ENCODE results near the gene FTL. TPM values are rescaled to one million over a fixed set of nuclear protein-coding genes. Genes with fewer than 3 reads are reported as not detected.

FTL gene
- total and polyA plus RNA-seq, 2 donors (not counting 3 experiments of a cell fraction or from before 2014, with no cell fraction given) = 1,937 to 2,748 TPM

DNA sequence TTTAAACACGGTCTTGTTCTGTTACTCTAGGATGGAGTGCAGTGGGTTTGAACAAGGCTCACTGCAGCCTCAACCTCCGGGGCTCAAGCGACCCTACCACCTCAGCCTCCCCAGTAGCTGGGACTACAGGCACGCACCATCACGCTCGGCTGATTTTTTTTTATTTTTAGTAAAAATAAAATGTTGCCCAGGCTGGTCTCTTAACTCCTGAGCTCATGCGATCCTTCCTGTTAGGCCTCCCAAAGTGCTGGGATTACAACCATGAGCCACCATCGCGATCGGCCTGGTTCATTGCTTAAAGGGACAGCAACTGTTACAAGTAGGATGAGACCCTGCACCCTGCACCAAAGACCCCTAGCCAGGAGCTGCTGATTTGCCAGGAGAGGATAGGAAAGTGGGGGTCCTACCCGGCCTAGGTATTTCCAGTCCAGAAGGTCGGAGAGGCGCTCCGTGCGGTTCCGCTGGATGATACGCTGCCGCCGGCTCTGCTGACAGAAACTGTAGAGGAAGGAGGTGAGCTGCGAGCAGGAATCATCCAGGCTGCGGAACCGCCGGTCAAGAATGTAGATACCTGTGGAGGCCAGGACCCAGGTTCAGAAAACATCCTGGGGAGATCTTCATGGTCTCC, 5.1 kb downstream of the FTL start:
- peaks cover 5 to 18% of the 10 kb centered on the region in 2 experiments for H3K36me3 ChIP-seq (ENCODE audit: control insufficient read depth in 2 of 2, extremely low read depth in 1 of 2, insufficient read depth in 2 of 2, low read length in 2 of 2)

More for the DNA sequence above, 5.1 kb downstream of the FTL start:
- Histone ChIP-seq H3K4me1 (ENCODE audit: control insufficient read depth, extremely low read depth, insufficient read depth, low read length) (no peaks in the 10 kb centered on the region), H3K9me3 (replicated peaks; ENCODE audit: control insufficient read depth, insufficient read depth, low read length) (no peaks in the 10 kb centered on the region), H3K27me3 (ENCODE audit: control insufficient read depth in 2 of 2, insufficient read depth in 2 of 2, low read length in 2 of 2) (no peaks in the 10 kb centered on the region), H4K20me1 (replicated peaks; ENCODE audit: control insufficient read depth, extremely low read depth, insufficient read depth, low read length) (peaks cover 3% of the 10 kb centered on the region), H3K9ac (replicated peaks; ENCODE audit: extremely low read depth, insufficient read depth, low read length) (no peak overlapping the region), H3K79me2 (ENCODE audit: control insufficient read depth, insufficient read depth, low read length) (peaks cover 15% of the 10 kb centered on the region), H3K27ac (ENCODE audit: insufficient read depth, low read depth, low read length) (no peak overlapping the region), H3K4me3 (replicated peaks in 1 of 3; ENCODE audit: insufficient read depth in 1 of 3, low read depth in 1 of 3, low read length in 3 of 3) (no peak overlapping the region), H3K9me1 (replicated peaks; ENCODE audit: control insufficient read depth, extremely low read depth, insufficient read depth, low read length) (no peaks in the 10 kb centered on the region), H2AFZ (ENCODE audit: low read depth, low read length) (no peak overlapping the region), H3K4me2 (ENCODE audit: insufficient read depth, low read length) (no peak overlapping the region)
- no TSS peak for BruUV-seq (replicated peaks)
- TF ChIP-seq GATA2 (IDR thresholded peaks at IDR 0.05; ENCODE audit: insufficient read depth, insufficient read length, low read depth, low read length) = no peak
- no peak for TF ChIP-seq EZH2 (IDR thresholded peaks at IDR 0.05; ENCODE audit: borderline replicate concordance, low read depth, low read length, severe bottlenecking)
- TF ChIP-seq CTCF (IDR thresholded peaks at IDR 0.05; ENCODE audit: extremely low read depth in 1 of 2, insufficient read depth in 1 of 2, low read depth in 1 of 2, low read length in 2 of 2) = no peak
- no peak for TF ChIP-seq POLR2AphosphoS5 (IDR thresholded peaks at IDR 0.05; ENCODE audit: insufficient read depth, low read depth, low read length)
- TF ChIP-seq, protein P1, sequence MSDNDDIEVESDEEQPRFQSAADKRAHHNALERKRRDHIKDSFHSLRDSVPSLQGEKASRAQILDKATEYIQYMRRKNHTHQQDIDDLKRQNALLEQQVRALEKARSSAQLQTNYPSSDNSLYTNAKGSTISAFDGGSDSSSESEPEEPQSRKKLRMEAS (IDR thresholded peaks at IDR 0.05; ENCODE audit: insufficient read depth, insufficient read length) = no peak
- TF ChIP-seq POLR2A (IDR thresholded peaks at IDR 0.05; ENCODE audit: low read depth, low read length) = no peak
- TF ChIP-seq MYC (IDR thresholded peaks at IDR 0.05; ENCODE audit: low read depth, low read length) = no peak
- TF ChIP-seq FOS (IDR thresholded peaks at IDR 0.05; ENCODE audit: borderline replicate concordance, insufficient read depth, low read length) = no peak
- TF ChIP-seq JUN (IDR thresholded peaks at IDR 0.05; ENCODE audit: borderline replicate concordance, insufficient read depth, insufficient read length, low read depth) = no peak
- no peak for DNase-seq (ENCODE audit: low read depth, low spot score)
- POLR2A ChIA-PET = interaction anchor here (0.5 to 1.6 kb wide), 5 partner anchors 11 to 370 kb away, joined by 3 to 6 read pairs (median 3); partner anchors contain the start of gene PPP1R15A
- CTCF ChIA-PET = interaction anchor here (0.6 to 3.8 kb wide), 56 partner anchors 8 to 340 kb away, joined by 3 to 133 read pairs (median 6); partner anchors contain the start of genes BAX, BCAT2, CA11 and DHDH
- FAIRE-seq = no peak
- dilution Hi-C loops (cut with MboI; ENCODE audit: extremely low pct_ligation_motif_present, low sequenced_read_pairs) (no loop called here), intact Hi-C loops (cut with micrococcal nuclease) (loop anchor here (5.0 kb wide), 1 partner anchor 333 kb away; the partner anchor contains the start of gene DBP)
